GM19324 (cell line): ENCODE results near the gene CACNG3.
"Not testable (repeated sequence)": the region's sequence is repeated elsewhere in the genome, so short reads cannot be mapped to it uniquely, and the experiment has no call there.

Experiments
- ATAC-seq: cut with Tn5 transposase; IDR thresholded peaks from one replicate; pipeline ENCODE4 v1.9.1; 2021; ENCODE audit warnings: mild to moderate bottlenecking, moderate library complexity; ENCODE audit not compliant: unreplicated experiment, low FRiP score

The CACNG3 gene

DNA sequence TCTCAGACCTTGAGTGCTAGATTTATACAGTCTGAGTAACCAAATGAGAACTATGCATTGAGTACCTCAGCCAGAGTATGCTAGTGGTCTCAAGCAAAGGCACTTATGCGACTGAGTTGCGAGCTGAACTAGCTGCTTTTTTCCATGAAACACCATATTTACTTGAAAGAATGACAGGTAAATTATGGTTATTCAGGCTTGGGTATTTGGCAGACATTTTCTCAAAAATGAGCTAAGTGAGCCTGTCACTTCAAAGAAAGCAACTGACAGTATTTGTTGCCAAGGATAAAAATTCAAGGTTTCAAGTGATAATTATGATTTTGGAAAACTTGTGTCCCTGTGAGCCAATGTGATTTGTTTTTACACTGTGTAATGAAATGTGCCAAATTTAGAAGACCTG is 19.3 kb downstream of the CACNG3 start:
- ATAC-seq = no peak

DNA sequence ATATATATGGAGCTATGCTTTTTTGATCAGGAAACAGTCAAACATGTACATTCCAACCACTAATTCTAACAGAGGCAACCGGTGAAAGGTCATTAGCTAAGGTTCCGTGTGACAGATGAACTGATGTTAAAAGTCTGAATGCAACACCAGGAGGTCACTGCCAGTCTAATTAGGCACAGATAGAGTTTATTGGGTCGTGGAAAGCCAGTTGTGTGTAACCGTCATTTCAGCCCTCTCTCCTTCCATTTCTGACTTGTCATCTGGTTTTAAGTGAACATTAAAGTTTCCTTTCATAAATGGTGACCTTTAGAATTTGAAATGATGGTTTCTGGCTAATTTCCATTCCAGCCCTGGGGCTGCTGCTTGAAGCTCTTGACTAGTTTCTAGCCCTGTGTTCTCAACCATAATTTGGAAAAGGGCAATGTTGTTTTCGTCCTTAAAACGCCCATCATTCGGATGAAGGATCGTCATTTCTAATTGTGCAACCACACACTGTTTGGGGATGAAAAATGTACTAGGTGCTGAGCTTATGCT is 23.9 kb downstream of the CACNG3 start:
- no peak for ATAC-seq

- no peak for ATAC-seq
These were observed 25.3 kb downstream of the CACNG3 start for GRCh38 chr16:24281466-24281865.

GRCh38 chr16:24282141-24282540 is 26.0 kb downstream of the CACNG3 start:
- ATAC-seq = no peak

- ATAC-seq = no peak
These were observed 30.7 kb downstream of the CACNG3 start for GRCh38 chr16:24286741-24287405.

DNA sequence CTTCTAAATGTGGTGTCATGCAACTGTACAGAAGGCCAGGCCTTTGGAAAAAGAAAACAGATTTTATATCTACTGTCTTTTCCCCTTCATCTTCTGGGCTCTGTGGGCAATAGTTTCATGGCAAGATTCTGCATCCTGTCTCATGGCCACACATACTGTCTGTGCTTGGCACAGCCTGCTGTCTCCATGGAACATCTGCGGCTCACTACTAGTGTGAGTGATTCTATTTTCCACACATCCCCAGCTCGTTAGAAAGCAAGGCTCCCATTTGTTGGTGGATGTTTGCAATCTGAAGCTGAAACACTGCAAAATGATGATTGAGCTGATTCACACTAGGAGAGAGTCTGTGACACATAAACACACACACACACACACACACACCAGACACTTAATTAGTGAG is 32.4 kb downstream of the CACNG3 start:
- no peak for ATAC-seq

GRCh38 chr16:24289166-24289700 is 33.1 kb downstream of the CACNG3 start:
- ATAC-seq = no peak

- ATAC-seq = no peak
These were observed 35.8 kb downstream of the CACNG3 start for GRCh38 chr16:24291932-24292331.

GRCh38 chr16:24294131-24294530 is 38.0 kb downstream of the CACNG3 start:
- ATAC-seq = no peak

GRCh38 chr16:24297375-24297774 is 41.2 kb downstream of the CACNG3 start:
- ATAC-seq = no peak

GRCh38 chr16:24298548-24299167 is 42.5 kb downstream of the CACNG3 start:
- ATAC-seq = no peak

GRCh38 chr16:24300750-24301149 is 44.6 kb downstream of the CACNG3 start:
- ATAC-seq = not testable (repeated sequence)

DNA sequence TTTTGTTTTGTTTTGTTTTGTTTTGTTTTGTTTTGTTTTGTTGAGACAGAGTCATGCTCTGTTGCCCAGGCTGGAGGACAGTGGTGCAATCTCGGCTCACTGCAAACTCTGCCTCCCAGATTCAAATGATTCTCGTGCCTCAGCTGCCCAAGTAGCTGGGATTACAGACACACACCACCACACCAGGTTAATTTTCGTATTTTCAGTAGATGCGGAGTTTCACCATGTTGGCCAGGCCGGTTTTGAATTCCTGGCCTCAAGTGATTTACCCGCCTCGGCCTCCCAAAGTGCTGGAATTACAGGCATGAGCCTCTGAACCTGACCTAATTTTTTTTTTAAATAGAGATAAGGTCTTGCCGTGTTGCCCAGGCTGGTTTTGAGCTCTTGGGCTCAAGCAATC is 46.5 kb downstream of the CACNG3 start:
- no peak for ATAC-seq

GRCh38 chr16:24308200-24308599 is 52.1 kb downstream of the CACNG3 start:
- no peak for ATAC-seq

- no peak for ATAC-seq
These were observed 53.4 kb downstream of the CACNG3 start for GRCh38 chr16:24309258-24310142.

GRCh38 chr16:24315343-24315742 is 59.2 kb downstream of the CACNG3 start:
- ATAC-seq = no peak

- no peak for ATAC-seq
These were observed 62.5 kb downstream of the CACNG3 start for GRCh38 chr16:24318680-24319079.

DNA sequence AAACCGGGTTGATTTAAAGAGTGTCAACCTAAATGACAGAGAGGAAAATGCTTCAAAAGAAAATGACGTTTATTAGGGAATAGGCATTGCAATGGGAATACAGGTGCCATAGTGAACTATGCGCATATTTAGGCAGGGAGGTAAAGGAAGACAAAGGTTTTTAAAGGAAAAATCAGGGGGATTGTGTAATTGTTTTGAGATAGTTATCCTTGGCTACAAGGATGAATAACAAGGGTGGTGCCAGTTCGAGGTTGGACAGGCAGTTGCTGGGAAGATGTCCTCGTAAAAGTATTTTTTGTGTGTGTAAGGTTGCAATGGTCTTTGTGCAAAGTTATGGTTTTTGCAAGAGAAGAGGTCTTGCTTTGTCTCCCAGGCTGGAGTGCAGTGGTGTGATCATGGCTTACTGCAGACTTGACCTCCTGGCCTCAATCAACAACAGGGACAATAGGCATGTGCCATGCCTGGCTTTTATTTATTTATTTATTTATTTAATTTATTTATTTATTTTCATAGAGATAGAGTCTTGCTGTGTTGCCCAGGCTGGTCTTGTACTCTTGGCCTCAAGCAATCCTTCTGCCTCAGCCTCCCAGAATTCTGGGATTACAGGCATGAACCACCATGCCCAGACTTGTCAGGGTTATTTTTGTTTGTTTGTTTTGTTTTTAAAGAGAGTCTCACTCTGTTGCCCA is 63.1 kb downstream of the CACNG3 start:
- no peak for ATAC-seq

GRCh38 chr16:24322106-24322505 is 66.0 kb downstream of the CACNG3 start:
- no peak for ATAC-seq

DNA sequence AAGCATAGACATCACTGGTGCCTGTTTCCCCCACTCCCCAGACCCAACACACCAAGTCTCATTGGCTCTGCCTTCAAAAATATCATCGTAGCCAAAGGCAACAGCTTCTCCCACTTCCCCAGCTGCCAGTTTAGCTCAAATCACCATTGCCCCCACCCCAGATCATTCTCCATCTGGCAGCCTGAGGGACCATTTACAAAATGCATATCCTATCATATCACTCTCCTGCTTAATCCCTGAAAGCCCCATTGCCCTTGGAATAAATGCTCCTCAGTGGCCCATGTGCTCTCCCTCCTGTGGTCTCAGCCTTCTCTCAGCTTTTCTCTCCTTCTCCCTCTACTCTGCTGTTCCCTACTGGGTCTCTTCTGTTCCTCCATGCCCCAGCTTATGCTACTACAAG is 68.3 kb downstream of the CACNG3 start:
- no peak for ATAC-seq
